GM10266 (cell line): ENCODE data around the gene PDK2.

Source experiments
- DNase-seq: peaks from one replicate; pipeline ENCODE4 v3.0.0; 2012; ENCODE audit errors: extremely low spot score
- CTCF ChIP-seq: IDR thresholded peaks from 2 replicates; pipeline ENCODE4 v1.5.1; 2012; ENCODE audit warnings: mild to moderate bottlenecking, low read depth; ENCODE audit not compliant: control insufficient read depth, insufficient read depth; ENCODE audit errors: missing control alignments

Gene PDK2

GRCh38 chr17:50064253-50065001 is 30.7 kb upstream of the PDK2 start:
- TF ChIP-seq CTCF = no peak
- DNase-seq = no peak

- TF ChIP-seq CTCF = no peak
- no peak for DNase-seq
These were observed 30.1 kb upstream of the PDK2 start for GRCh38 chr17:50065056-50065455.

GRCh38 chr17:50066995-50067394 is 28.2 kb upstream of the PDK2 start:
- no peak for DNase-seq
- no peak for TF ChIP-seq CTCF

GRCh38 chr17:50067996-50068395 is 27.2 kb upstream of the PDK2 start:
- TF ChIP-seq CTCF = no peak
- DNase-seq = no peak

GRCh38 chr17:50070908-50071680 is 24.1 kb upstream of the PDK2 start:
- no peak for TF ChIP-seq CTCF
- no peak for DNase-seq

- DNase-seq = no peak
- TF ChIP-seq CTCF = no peak
These were observed 23.5 kb upstream of the PDK2 start for GRCh38 chr17:50071692-50072091.

GRCh38 chr17:50072130-50072529 is 23.0 kb upstream of the PDK2 start:
- no peak for TF ChIP-seq CTCF
- DNase-seq = no peak
